Spleen (tissue), 7 donors: ENCODE results near the gene FSIP1.

ENCODE experiments used
- CTCF ChIP-seq, 11 experiments: fragments of 200-600 bp in 7 of 11; fragments of 450-650 bp in 4 of 11; sonication (generic) in 4 of 11; IDR thresholded peaks in 8 of 11; conservative IDR thresholded peaks in 3 of 11; 1 replicate in 7 of 11; 2 replicates in 4 of 11; pipeline versions ENCODE4 v1.4.0 to v1.8.0; 2016 to 2021; ENCODE audit warnings: antibody characterized with exemption in 11 of 11, inconsistent platforms in 4 of 11, mild to moderate bottlenecking in 1 of 11
- POLR2AphosphoS5 ChIP-seq, 3 donors: sonication (generic); formaldehyde crosslinking; IDR thresholded peaks; one replicate each; pipeline ENCODE4 v1.5.1; 2017; ENCODE audit warnings: antibody characterized with exemption in 3 of 3
- donor health status: DM: no; HTN: no; CAD: no; lungs with moderate emphysema.
- donor health status: DM: no; HTN: no; CAD: no.
- donor health status: DM: no; HTN: no; CAD: no.

- TF ChIP-seq CTCF (IDR thresholded peaks at IDR 0.05 in 8 of 11, conservative IDR thresholded peaks at IDR 0.05 in 3 of 11) (no peak), POLR2AphosphoS5 (IDR thresholded peaks at IDR 0.05) (no peak)
Observed at GRCh38 chr15:39672666-39673065, 110.0 kb downstream of the FSIP1 start.
